ENCODE data around the gene BTBD9. TPM values are rescaled to one million over a fixed set of nuclear protein-coding genes. Genes with fewer than 3 reads are reported as not detected.

Gene BTBD9
- total RNA-seq, 4 donors from 2014 or later = 11.7 to 17.7 (median 14.1) TPM

- TF ChIP-seq CTCF (IDR thresholded peaks at IDR 0.05; ENCODE audit: low read depth) = no peak
These were observed 466.9 kb downstream of the BTBD9 start for GRCh38 chr6:38172739-38173410.

GRCh38 chr6:38171997-38172738 is 467.6 kb downstream of the BTBD9 start:
- TF ChIP-seq CTCF (IDR thresholded peaks at IDR 0.05; ENCODE audit: low read depth) = no peak

GRCh38 chr6:38170666-38171355 is 468.9 kb downstream of the BTBD9 start:
- no peak for TF ChIP-seq CTCF (IDR thresholded peaks at IDR 0.05; ENCODE audit: low read depth)

DNA sequence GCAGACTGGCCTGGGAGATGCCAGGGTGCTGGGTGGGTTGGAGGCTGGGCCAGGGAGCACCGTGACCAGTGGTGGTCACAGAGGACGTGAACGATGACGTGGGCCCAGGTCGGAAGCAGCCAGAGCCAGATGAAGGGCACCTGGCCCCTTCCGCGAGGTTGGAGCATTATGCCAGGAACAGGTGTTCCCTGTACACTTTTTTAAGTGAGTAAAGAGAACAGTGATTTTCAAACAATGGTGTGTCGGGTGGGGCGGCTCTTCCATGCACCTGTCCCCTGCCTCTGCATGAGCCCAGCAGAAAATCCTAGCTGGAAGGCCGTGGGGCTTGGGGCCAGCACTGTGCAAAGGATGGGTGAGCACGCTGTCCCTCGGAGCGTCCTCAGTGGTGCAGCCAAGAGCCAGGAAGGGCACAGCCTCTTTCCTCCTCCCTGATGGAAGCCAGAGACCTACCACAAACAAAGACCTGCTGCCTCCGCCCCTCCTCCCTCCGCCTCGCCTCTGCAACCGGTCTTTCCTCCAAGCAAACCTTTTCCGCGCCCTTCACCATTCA is 469.7 kb downstream of the BTBD9 start:
- TF ChIP-seq CTCF (IDR thresholded peaks at IDR 0.05; ENCODE audit: low read depth) = no peak

DNA sequence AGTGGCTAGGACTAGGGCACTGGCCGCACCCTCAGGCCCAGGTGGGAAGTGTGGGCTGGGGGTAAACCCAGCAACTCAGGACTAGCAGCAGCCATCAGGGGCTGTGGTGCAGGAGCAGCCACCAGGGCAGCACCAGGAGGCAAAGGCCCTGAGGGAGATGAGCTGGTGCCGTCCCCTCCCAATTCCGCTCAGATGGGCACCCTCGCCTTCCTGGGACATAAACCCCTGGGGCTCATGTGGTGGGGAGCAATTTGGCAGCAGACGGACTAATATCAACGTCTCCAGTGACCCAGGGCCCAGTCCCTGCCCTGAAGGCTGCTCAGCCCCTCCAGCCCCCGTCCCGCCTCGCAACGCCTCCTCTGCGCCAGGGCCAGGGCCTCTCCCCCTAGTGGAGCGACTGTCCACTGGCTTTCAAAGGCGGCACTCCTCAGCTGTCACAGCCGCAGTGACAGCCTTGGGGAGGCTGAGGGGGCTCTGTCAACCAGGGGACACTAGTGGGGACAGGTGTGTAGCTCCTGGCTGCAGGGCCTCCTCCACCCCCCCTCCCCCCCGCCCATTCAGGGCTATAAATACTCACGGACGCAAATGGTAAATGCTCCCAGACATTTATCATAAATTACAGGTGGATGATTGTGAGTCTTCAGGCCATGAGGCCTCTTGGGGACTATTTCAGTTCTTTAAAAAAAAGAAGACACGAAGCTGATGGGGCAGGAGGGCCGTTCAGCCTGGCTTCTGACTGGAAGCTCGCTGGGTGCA is 470.3 kb downstream of the BTBD9 start:
- TF ChIP-seq CTCF (IDR thresholded peaks at IDR 0.05; ENCODE audit: low read depth) = no peak

DNA sequence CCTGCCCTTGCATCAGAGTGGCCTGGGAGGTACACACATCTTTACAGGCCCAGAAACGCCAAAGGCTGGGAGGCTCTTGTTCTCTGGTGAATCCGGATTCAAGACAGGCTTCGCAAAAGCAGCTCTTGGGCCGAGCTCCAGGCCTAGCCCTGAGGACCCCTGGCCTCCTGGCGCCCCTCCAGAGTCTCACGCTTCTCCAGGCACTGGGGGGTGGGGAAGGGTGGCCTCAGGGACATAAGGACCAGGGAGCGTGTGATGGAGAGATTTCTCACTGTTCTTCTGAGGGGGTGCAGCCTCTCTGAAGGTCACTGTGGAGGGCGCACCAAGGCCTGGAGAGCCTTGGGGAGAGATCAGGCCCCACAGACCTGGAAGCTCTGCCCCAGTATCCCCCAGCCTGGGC is 471.0 kb downstream of the BTBD9 start:
- no peak for TF ChIP-seq CTCF (IDR thresholded peaks at IDR 0.05; ENCODE audit: low read depth)
